ENCODE data around the gene FHAD1. TPM values are rescaled to one million over a fixed set of nuclear protein-coding genes. Genes with fewer than 3 reads are reported as not detected.

FHAD1 gene
- total and polyA plus RNA-seq, 2 donors (not counting 1 experiment from before 2014, with no cell fraction given), result not detected

DNA sequence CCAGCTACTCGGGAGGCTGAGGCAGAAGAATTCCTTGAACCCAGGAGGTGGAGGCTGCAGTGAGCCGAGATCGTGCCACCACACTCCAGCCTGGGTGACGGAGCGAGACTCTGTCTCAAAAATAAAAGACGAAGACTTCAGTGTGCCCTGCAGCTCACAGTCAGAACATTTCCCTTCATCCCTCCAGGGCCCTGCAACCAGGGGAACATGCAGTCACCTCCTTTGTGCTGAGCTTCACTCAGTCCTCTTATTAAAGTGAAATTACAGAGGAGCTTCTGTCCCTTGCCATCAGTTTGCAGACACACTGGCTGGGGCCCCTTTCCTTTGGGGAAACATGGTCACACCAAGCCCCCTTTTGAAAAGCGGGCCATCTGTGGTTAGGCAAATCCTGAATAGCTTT lies 24.2 kb downstream of the FHAD1 start:
- no peaks in the 10 kb centered on the region for H3K4me1 ChIP-seq (ENCODE audit: control insufficient read depth in 2 of 2, insufficient read depth in 2 of 2, low read length in 2 of 2)
- H3K4me3 ChIP-seq (ENCODE audit: control extremely low read depth in 1 of 5, extremely low read depth in 1 of 5, insufficient read depth in 1 of 5, low read depth in 2 of 5, low read length in 4 of 5), result no peak overlapping the region
- WGBS (ENCODE audit: insufficient coverage), result 60% methylated on average over 2 of the region's 7 CpGs
- H4K20me1 ChIP-seq (ENCODE audit: control insufficient read depth, insufficient read depth, low read length, poor library complexity, severe bottlenecking), result no peaks in the 10 kb centered on the region
- TF ChIP-seq EZH2 (IDR thresholded peaks at IDR 0.05; ENCODE audit: borderline replicate concordance, insufficient read depth, low read depth, low read length, poor library complexity, severe bottlenecking), result no peak
- TF ChIP-seq, protein P1, sequence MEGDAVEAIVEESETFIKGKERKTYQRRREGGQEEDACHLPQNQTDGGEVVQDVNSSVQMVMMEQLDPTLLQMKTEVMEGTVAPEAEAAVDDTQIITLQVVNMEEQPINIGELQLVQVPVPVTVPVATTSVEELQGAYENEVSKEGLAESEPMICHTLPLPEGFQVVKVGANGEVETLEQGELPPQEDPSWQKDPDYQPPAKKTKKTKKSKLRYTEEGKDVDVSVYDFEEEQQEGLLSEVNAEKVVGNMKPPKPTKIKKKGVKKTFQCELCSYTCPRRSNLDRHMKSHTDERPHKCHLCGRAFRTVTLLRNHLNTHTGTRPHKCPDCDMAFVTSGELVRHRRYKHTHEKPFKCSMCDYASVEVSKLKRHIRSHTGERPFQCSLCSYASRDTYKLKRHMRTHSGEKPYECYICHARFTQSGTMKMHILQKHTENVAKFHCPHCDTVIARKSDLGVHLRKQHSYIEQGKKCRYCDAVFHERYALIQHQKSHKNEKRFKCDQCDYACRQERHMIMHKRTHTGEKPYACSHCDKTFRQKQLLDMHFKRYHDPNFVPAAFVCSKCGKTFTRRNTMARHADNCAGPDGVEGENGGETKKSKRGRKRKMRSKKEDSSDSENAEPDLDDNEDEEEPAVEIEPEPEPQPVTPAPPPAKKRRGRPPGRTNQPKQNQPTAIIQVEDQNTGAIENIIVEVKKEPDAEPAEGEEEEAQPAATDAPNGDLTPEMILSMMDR (IDR thresholded peaks at IDR 0.05), result no peak
- ATAC-seq (ENCODE audit: low read depth) (no peak), DNase-seq (no peak)
- intact Hi-C loops (cut with micrococcal nuclease), result no loop called here
- ChIA-PET CTCF (no interaction called here), POLR2A (no interaction called here)
- no peaks in the 10 kb centered on the region for H3K9me3 Mint-ChIP-seq (ENCODE audit: insufficient read depth)
- H2AFZ ChIP-seq (ENCODE audit: insufficient read depth, low read depth, low read length, poor library complexity, severe bottlenecking), result no peak overlapping the region
- H3K4me1 Mint-ChIP-seq, result no peaks in the 10 kb centered on the region
- no peak overlapping the region for H3K4me3 Mint-ChIP-seq
- no peak overlapping the region for H3K27ac ChIP-seq (ENCODE audit: low read length in 2 of 2)
- H3K79me2 ChIP-seq (ENCODE audit: control insufficient read depth, insufficient read depth, low read length), result no peaks in the 10 kb centered on the region
- peaks cover 0 to under 1% (median 0%) of the 10 kb centered on the region in 3 donors for H3K9me3 ChIP-seq (ENCODE audit: control extremely low read depth in 1 of 3, control insufficient read depth in 2 of 3, insufficient read depth in 1 of 3, low read length in 2 of 3)
- peaks cover 37% of the 10 kb centered on the region for H3K27me3 Mint-ChIP-seq
- H3K9ac ChIP-seq (ENCODE audit: low read length), result no peak overlapping the region
- no peaks in the 10 kb centered on the region for H3K36me3 ChIP-seq (replicated peaks in 1 of 2; ENCODE audit: control extremely low read depth in 1 of 2, control insufficient read depth in 1 of 2, extremely low read depth in 1 of 2, insufficient read depth in 2 of 2, low read length in 1 of 2)
- peaks cover 0 to 21% (median 3%) of the 10 kb centered on the region in 4 experiments for H3K27me3 ChIP-seq (replicated peaks in 1 of 4; ENCODE audit: control extremely low read depth in 1 of 4, control insufficient read depth in 3 of 4, insufficient read depth in 4 of 4, low read length in 3 of 4)
- no peak overlapping the region for H3K27ac Mint-ChIP-seq
- no peak overlapping the region for H3K4me2 ChIP-seq (replicated peaks; ENCODE audit: low read depth, low read length, poor library complexity, severe bottlenecking)

DNA sequence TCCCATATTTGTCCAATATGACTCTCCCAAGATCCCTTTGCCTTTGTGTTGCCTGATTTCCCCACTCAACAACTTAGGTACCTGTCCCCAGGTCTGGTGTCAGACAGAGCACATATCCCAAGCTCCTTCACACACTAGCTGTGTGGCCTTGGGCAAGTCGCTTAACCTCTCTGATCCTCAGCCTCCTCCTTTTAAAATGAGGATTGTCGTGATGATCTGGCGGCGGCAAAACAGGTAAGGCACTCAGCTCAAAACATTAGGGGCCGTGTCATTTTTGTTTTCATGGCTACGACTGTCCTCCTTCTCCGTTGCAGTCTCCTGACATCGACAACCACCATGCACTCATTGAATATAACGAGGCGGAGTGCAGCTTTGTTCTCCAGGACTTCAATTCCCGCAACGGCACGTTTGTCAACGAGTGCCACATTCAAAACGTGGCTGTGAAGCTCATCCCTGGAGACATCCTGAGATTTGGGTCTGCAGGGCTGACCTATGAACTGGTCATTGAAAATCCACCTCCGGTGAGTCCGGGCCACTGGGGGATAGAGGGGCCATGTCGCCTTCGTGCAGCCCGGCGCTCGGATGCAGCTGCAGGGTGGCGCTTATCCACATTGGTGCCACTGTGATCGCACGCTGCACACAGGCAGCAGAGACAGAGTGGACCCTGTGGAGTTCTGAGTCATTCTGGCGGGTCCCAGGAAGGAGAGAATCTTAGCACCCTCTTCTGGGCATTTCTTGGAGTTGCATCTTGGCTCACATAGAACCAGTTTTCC lies 25.2 kb downstream of the FHAD1 start:
- Histone ChIP-seq H4K20me1 (ENCODE audit: control insufficient read depth, insufficient read depth, low read length, poor library complexity, severe bottlenecking) (no peaks in the 10 kb centered on the region), H3K4me2 (replicated peaks; ENCODE audit: low read depth, low read length, poor library complexity, severe bottlenecking) (no peak overlapping the region), H3K27ac (ENCODE audit: low read length in 2 of 2) (no peak overlapping the region), H3K36me3 (replicated peaks in 1 of 2; ENCODE audit: control extremely low read depth in 1 of 2, control insufficient read depth in 1 of 2, extremely low read depth in 1 of 2, insufficient read depth in 2 of 2, low read length in 1 of 2) (no peaks in the 10 kb centered on the region), H3K4me3 (ENCODE audit: control extremely low read depth in 1 of 5, extremely low read depth in 1 of 5, insufficient read depth in 1 of 5, low read depth in 2 of 5, low read length in 4 of 5) (no peak overlapping the region), H3K9ac (ENCODE audit: low read length) (no peak overlapping the region), H3K4me1 (ENCODE audit: control insufficient read depth in 2 of 2, insufficient read depth in 2 of 2, low read length in 2 of 2) (no peaks in the 10 kb centered on the region), H3K9me3 (ENCODE audit: control extremely low read depth in 1 of 3, control insufficient read depth in 2 of 3, insufficient read depth in 1 of 3, low read length in 2 of 3) (no peaks in the 10 kb centered on the region), H2AFZ (ENCODE audit: insufficient read depth, low read depth, low read length, poor library complexity, severe bottlenecking) (no peak overlapping the region), H3K79me2 (ENCODE audit: control insufficient read depth, insufficient read depth, low read length) (no peaks in the 10 kb centered on the region), H3K27me3 (replicated peaks in 1 of 4; ENCODE audit: control extremely low read depth in 1 of 4, control insufficient read depth in 3 of 4, insufficient read depth in 4 of 4, low read length in 3 of 4) (peaks cover 0 to 21% (median 3%) of the 10 kb centered on the region in 4 experiments)
- TF ChIP-seq, protein P1 (IDR thresholded peaks at IDR 0.05), result peak; percentile 26
- TF ChIP-seq EZH2 (IDR thresholded peaks at IDR 0.05; ENCODE audit: borderline replicate concordance, insufficient read depth, low read depth, low read length, poor library complexity, severe bottlenecking), result no peak
- no peak overlapping the region for H3K4me3 Mint-ChIP-seq
- ChIA-PET CTCF (no interaction called here), POLR2A (no interaction called here)
- H3K27ac Mint-ChIP-seq, result no peak overlapping the region
- ATAC-seq (ENCODE audit: low read depth) (no peak), DNase-seq (no peak)
- intact Hi-C loops (cut with micrococcal nuclease), result no loop called here
- H3K4me1 Mint-ChIP-seq, result no peaks in the 10 kb centered on the region
- H3K9me3 Mint-ChIP-seq (ENCODE audit: insufficient read depth), result no peaks in the 10 kb centered on the region
- peaks cover 36% of the 10 kb centered on the region for H3K27me3 Mint-ChIP-seq
- WGBS (ENCODE audit: insufficient coverage), result 46% methylated on average over 26 of the region's 26 CpGs
